Germinal center (tissue), 1 donor: ENCODE results near the gene TMEM97.
"Not testable (repeated sequence)": the region's sequence is repeated elsewhere in the genome, so short reads cannot be mapped to it uniquely, and the experiment has no call there.

Experiments used
- DNase-seq: peaks from one replicate; pipeline ENCODE4 v3.0.0; 2012; ENCODE audit warnings: mixed read lengths, low spot score

TMEM97 gene

GRCh38 chr17:28338056-28338768, 19.2 kb downstream of the TMEM97 start:
- no peak for DNase-seq

GRCh38 chr17:28338769-28339212, 19.8 kb downstream of the TMEM97 start:
- DNase-seq: not testable (repeated sequence)

- no peak for DNase-seq
Observed at GRCh38 chr17:28339431-28339830, 20.4 kb downstream of the TMEM97 start.

GRCh38 chr17:28340374-28340773, 21.4 kb downstream of the TMEM97 start:
- no peak for DNase-seq

- no peak for DNase-seq
Observed at GRCh38 chr17:28341516-28341915, 22.5 kb downstream of the TMEM97 start.

- no peak for DNase-seq
Observed at GRCh38 chr17:28342313-28342712, 23.3 kb downstream of the TMEM97 start.

GRCh38 chr17:28343491-28343932, 24.5 kb downstream of the TMEM97 start:
- DNase-seq: no peak

GRCh38 chr17:28344011-28344410, 25.0 kb downstream of the TMEM97 start:
- DNase-seq: no peak

GRCh38 chr17:28344435-28344901, 25.5 kb downstream of the TMEM97 start:
- no peak for DNase-seq

GRCh38 chr17:28345419-28346198, 26.6 kb downstream of the TMEM97 start:
- no peak for DNase-seq

GRCh38 chr17:28346199-28346580, 27.2 kb downstream of the TMEM97 start:
- no peak for DNase-seq

GRCh38 chr17:28346746-28347246, 27.8 kb downstream of the TMEM97 start:
- no peak for DNase-seq

GRCh38 chr17:28347261-28347891, 28.4 kb downstream of the TMEM97 start:
- DNase-seq: no peak

GRCh38 chr17:28348979-28349378, 30.0 kb downstream of the TMEM97 start:
- DNase-seq: no peak

- no peak for DNase-seq
Observed at GRCh38 chr17:28350271-28350670, 31.3 kb downstream of the TMEM97 start.

- peak; percentile 94 for DNase-seq
Observed at GRCh38 chr17:28357061-28357900, 38.3 kb downstream of the TMEM97 start, which contains the start of gene POLDIP2. Gene POLDIP2 (minus strand): TSS chr17:28357527. CDS start chr17:28357448, 79 bp downstream.

- DNase-seq: no peak
Observed at GRCh38 chr17:28357901-28358197, 38.8 kb downstream of the TMEM97 start.

- DNase-seq: no peak
Observed at GRCh38 chr17:28363186-28363585, 44.2 kb downstream of the TMEM97 start.

- no peak for DNase-seq
Observed at GRCh38 chr17:28363776-28364650, 45.0 kb downstream of the TMEM97 start.

GRCh38 chr17:28364665-28365363, 45.8 kb downstream of the TMEM97 start, which contains the start of gene SEBOX:
Gene SEBOX (minus strand): TSS chr17:28365199. CDS start chr17:28365151, 48 bp downstream.
- no peak for DNase-seq
